Measurements from ENCODE around the gene SSBP2.

SSBP2 gene

DNA sequence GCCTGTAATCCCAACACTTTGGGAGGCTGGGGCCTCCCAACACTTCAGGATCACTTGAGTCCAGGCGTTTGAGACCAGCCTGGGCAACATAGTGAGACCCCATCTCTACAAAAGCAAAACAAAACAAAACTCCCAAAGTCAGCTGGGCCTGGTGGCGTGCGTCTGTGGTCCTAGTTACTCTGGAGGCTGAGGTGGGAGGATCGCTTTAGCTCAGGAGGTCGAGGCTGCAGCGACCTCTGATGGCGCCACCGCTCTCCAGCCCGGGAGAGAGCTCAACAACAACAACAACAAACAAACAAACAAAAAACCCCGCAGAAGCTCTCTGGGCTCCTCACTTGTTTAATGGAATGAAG lies 357.5 kb downstream of the SSBP2 start:
- no peak for DNase-seq (ENCODE audit: low read depth in 2 of 2)

DNA sequence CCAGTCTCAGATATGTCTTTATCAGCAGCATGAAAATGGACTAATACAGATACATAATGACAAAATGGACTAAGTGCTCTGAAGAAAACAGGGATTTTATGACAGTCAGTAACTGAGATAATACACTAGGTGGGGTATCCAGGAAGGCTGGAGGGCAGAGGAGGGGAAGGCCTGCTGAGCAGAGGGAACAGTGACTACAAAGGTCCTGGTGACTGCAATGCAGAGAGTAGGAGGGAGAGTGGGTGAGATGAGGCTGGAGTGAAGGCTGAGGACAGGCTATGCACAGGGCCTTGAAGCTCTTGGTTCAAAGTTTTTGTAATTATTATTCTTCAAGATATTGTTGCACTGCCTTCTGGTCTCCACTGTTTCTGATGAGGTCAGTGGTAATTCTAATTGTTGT lies 361.9 kb downstream of the SSBP2 start:
- DNase-seq (ENCODE audit: low read depth in 2 of 2): no peak

DNA sequence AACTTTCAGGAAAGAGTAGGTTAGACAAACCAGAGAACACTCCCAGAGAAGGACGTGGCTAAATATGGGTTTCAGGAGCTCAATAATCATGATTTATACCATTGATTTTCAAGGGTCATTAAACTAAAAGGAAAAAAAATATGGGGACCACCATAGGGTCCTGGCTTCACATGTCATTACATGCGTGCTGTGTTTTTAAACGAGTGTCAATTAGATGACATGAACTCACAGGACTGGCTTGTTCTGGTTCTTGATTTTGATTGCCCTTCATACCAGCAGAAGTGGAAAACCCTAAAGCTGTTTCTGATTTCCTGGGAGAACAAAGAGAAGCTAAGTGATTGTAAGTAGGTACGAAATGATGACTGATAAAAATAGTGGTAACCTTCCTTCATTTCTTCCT lies 362.7 kb downstream of the SSBP2 start:
- DNase-seq (ENCODE audit: low read depth in 2 of 2): no peak

DNA sequence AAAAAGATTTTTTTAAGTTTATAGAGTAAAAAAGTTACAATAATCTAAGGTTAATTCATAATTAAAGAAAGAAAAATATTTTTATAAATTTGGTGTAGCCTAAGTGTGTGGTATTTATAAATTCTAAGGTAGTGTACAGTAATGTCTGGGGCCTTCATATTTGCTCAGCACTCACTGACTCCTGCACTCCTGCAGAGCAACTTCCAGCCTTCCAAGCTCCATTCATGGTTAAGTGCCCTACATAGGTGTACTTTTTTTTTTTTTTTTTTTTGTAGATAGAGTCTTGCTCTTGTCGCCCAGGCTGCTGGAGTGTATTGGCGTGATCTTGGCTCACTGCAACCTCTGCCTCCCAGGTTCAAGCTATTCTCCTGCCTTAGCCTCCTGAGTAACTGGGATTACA lies 367.0 kb downstream of the SSBP2 start:
- DNase-seq (ENCODE audit: low read depth in 2 of 2): no peak

DNA sequence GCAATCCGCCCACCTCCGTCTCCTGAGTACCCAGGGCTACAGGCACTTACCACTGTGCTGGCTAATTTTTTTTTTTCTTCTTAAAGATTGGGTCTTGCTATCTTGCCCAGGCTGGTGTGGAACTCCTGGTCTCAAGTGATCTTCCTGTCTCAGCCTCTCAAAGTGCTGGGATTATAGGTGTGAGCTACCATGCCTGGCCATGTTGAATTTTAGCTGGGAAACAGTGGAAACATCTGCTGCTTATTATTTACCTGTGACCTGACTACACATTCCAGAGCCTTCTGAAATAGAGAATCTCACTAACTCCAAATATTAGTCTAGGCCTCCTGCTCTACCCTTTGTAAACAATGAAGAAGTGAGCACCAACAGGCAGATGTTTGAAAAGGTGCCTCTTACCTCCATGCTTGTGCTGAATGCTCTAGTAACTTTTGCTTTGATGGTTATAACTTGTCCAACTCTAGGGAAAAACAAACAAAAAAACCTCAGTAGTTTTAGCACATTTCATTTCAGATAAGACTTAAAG lies 379.5 kb downstream of the SSBP2 start:
- DNase-seq (ENCODE audit: low read depth in 2 of 2): no peak

DNA sequence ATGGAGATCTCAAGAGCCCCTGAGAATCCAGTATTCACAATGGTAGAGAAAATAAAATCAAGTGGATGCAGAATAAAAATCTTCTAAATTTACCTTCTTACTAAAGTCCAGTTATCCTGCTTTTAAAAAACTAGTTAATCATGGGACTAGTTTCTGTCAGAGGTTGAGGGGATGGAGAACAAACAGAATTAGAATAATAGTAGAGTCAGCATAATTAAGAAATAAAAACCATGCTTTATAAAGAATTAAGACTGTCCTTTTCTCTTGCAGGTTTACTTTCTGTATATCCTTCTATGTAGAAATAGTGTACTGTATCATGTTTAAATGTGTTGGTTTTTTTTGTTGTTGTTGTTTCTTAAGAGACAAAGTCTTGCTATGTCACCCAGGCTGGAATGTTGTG lies 380.0 kb downstream of the SSBP2 start:
- no peak for DNase-seq (ENCODE audit: low read depth in 2 of 2)

DNA sequence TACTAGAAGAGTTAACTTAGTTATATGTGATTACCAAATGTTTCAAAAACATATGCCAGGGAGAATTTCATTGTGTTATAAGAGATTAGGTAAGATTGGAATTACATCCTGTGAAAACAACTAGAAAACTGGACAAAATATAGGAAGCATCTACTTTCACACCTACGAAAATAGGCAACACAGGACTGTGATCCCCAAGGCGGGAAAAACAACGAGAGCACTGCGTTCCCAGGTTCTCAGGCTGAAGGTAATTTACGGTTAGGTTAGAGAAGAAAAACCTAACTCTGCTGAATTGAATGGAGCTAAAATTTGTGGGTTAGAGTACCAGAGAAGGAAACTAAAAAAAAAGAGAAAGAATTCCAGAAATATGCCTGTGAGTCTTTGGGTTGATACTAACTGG lies 385.4 kb downstream of the SSBP2 start:
- no peak for DNase-seq (ENCODE audit: low read depth in 2 of 2)

DNA sequence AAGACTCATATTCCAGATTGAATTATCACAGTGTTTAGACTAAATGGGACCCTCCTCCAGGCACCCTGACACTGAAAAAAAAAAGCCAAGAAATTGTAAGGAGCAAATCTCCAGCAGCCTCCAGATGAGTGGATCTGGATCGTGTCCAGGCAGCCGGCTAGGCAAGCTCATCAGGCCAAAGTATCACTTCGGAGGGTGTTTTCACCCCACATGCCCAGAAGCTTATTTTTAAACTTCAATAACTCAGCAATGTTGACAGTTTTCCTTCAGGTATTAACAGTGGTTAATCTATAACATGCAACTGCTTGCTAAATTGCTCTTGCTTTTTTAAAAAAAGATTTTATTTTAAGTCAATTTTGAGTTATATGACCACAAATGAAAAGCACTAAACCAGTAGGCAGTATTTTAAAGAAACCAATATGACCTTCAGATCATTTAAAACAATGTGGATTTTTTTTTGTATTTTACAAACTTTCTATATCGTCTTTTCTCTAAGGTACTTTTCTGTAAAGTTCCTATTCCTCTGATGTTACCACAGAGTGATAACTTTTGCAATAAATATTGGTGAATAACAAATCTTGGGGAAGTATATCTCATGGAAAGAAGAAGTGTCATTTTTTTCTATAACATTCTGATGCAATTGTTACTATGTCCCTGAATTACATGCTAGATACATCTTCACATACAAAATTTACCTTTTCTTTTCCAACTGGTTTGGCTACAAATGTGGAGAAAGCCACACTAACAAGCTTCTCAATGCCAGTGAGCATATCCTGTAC lies 387.6 kb downstream of the SSBP2 start:
- no peak for DNase-seq (ENCODE audit: low read depth in 2 of 2)

All from stimulated activated CD4-positive, alpha-beta T cell treated with anti-CD3 and anti-CD28 coated beads, Interleukin-1b, Interleukin-23, amount 100 ng/mL, for 1 hour (primary cell).